Osteoblast (primary cell): ENCODE results near the gene RBPJL. TPM values are rescaled to one million over a fixed set of nuclear protein-coding genes. Genes with fewer than 3 reads are reported as not detected.
A peak's percentile ranks its signal among the peaks of the same experiment; 100 is the strongest.

Experiments
- DNase-seq: peaks from one replicate; pipeline ENCODE4 v3.0.0; 2011; ENCODE audit warnings: low spot score, mixed read lengths; ENCODE audit not compliant: insufficient read length; ENCODE audit errors: missing footprints
- H2AFZ ChIP-seq: 2 replicates; pipeline ENCODE4 v1.6.0; 2011; ENCODE audit warnings: mild to moderate bottlenecking, low read length
- H3K27ac ChIP-seq: 2 replicates; pipeline ENCODE4 v1.5.1; 2011; ENCODE audit warnings: mild to moderate bottlenecking, low read depth, low read length, moderate library complexity
- H3K27me3 ChIP-seq: 2 replicates; pipeline ENCODE4 v1.6.0; 2012; ENCODE audit warnings: mild to moderate bottlenecking, control low read depth, inconsistent platforms, low read length, moderate library complexity; ENCODE audit not compliant: insufficient read depth
- H3K36me3 ChIP-seq: 2 replicates; pipeline ENCODE4 v1.5.1; 2011; ENCODE audit warnings: mild to moderate bottlenecking, low read length, control low read depth, moderate library complexity; ENCODE audit not compliant: insufficient read depth
- H3K4me1 ChIP-seq: 2 replicates; pipeline ENCODE4 v1.5.1; 2011; ENCODE audit warnings: mild to moderate bottlenecking, low read length, control low read depth, moderate library complexity; ENCODE audit not compliant: insufficient read depth
- H3K4me2 ChIP-seq: 2 replicates; pipeline ENCODE4 v1.6.0; 2011; ENCODE audit warnings: mild to moderate bottlenecking, low read length; ENCODE audit not compliant: insufficient read depth
- H3K4me3 ChIP-seq: fragments of 200-600 bp; sonication (generic); 3 replicates; pipeline ENCODE4 v1.5.1; 2012; ENCODE audit warnings: mild to moderate bottlenecking, low read length, inconsistent platforms; ENCODE audit not compliant: insufficient read depth
- H3K79me2 ChIP-seq: 2 replicates; pipeline ENCODE4 v1.6.0; 2012; ENCODE audit warnings: mild to moderate bottlenecking, low read length, control low read depth, inconsistent platforms; ENCODE audit not compliant: insufficient read depth
- H3K9me3 ChIP-seq: 2 replicates; pipeline ENCODE4 v1.5.1; 2011; ENCODE audit warnings: low read depth, low read length, control low read depth
- H4K20me1 ChIP-seq: 2 replicates; pipeline ENCODE4 v1.6.0; 2012; ENCODE audit warnings: mild to moderate bottlenecking, low read length, control low read depth; ENCODE audit not compliant: insufficient read depth
- total RNA-seq: library from RNA; depleted of rRNA; stranded (reverse); fragments of >200 nt; gene quantifications from 2 replicates; pipeline ENCODE4 v1.2.3, GENCODE V29; 2012
- TF ChIP-seq, protein P1 (sequence below): IDR thresholded peaks from 2 replicates; pipeline ENCODE4 v1.5.1; 2011; ENCODE audit warnings: mild to moderate bottlenecking, low read depth, low read length, moderate library complexity; ENCODE audit errors: extremely low read depth

Gene RBPJL, protein sequence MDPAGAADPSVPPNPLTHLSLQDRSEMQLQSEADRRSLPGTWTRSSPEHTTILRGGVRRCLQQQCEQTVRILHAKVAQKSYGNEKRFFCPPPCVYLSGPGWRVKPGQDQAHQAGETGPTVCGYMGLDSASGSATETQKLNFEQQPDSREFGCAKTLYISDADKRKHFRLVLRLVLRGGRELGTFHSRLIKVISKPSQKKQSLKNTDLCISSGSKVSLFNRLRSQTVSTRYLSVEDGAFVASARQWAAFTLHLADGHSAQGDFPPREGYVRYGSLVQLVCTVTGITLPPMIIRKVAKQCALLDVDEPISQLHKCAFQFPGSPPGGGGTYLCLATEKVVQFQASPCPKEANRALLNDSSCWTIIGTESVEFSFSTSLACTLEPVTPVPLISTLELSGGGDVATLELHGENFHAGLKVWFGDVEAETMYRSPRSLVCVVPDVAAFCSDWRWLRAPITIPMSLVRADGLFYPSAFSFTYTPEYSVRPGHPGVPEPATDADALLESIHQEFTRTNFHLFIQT
- not detected in 2 replicates for total RNA-seq

DNA sequence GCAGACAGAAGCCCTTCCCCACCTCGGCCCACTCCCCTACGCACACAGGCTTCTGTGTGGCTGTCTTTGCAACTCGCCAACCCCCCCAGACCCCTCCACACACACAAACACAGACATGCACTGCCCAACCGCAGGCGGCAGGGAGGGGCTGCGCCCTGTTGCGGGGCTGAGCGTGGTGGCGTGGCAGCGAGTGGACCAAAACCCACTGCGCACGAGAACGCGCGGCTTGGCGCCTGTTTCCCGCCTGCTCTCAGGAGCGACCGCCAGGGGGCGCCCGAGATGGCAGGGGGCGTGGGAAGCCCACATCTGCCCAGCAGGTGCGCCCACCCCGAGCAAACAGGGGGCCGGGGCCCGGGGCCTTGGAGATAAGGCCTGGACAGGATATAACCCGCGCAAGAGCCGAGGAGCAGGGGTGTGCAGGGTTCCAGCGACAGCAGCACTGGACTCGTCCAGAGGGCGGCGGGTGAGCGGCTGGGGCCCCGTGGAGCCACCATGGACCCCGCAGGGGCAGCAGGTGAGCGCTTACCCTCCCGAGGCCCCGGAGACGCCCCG, at the start of gene RBPJL:
Gene RBPJL (plus strand): TSS at position 410 of the 552 bp plus-strand sequence. CDS start 83 bp downstream, at position 493.
- H3K4me2 ChIP-seq = no peak within 1 kb of the TSS
- H3K79me2 ChIP-seq = no peaks in the 10 kb centered on the region
- TF ChIP-seq, protein P1, sequence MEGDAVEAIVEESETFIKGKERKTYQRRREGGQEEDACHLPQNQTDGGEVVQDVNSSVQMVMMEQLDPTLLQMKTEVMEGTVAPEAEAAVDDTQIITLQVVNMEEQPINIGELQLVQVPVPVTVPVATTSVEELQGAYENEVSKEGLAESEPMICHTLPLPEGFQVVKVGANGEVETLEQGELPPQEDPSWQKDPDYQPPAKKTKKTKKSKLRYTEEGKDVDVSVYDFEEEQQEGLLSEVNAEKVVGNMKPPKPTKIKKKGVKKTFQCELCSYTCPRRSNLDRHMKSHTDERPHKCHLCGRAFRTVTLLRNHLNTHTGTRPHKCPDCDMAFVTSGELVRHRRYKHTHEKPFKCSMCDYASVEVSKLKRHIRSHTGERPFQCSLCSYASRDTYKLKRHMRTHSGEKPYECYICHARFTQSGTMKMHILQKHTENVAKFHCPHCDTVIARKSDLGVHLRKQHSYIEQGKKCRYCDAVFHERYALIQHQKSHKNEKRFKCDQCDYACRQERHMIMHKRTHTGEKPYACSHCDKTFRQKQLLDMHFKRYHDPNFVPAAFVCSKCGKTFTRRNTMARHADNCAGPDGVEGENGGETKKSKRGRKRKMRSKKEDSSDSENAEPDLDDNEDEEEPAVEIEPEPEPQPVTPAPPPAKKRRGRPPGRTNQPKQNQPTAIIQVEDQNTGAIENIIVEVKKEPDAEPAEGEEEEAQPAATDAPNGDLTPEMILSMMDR = peak; percentile 68
- no peaks in the 10 kb centered on the region for H3K36me3 ChIP-seq
- no peak within 1 kb of the TSS for H3K27ac ChIP-seq
- H3K27me3 ChIP-seq = peaks cover 25% of the 10 kb centered on the region
- DNase-seq = peak; percentile 93
- H4K20me1 ChIP-seq = no peaks in the 10 kb centered on the region
- no peaks in the 10 kb centered on the region for H3K9me3 ChIP-seq
- H3K4me1 ChIP-seq = no peaks in the 10 kb centered on the region
- no peak within 1 kb of the TSS for H3K4me3 ChIP-seq
- H2AFZ ChIP-seq = peak within 1 kb of the TSS; percentile 31

DNA sequence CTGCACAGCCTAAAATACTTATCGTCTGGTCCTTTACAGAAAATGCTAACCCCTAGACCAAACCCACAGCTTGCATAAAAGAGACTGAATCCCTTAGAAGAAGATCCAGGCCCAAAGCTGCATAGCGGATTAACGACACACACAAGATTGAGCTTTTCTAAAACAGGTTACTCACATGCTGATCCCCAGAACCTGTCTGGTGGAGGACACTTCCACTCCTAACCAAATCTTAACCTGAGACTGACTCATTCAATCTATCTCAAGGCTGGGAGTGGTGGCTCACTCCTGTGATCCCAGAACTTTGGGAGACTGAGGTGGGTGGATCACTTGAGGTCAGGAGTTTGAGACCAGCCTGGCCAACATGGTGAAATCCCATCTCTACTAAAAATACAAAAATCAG, 49.5 kb upstream of the RBPJL start:
- Histone ChIP-seq H3K4me1 (peaks cover 5% of the 10 kb centered on the region), H3K27me3 (peaks cover 29% of the 10 kb centered on the region), H3K36me3 (no peaks in the 10 kb centered on the region), H3K27ac (no peak overlapping the region), H2AFZ (no peak overlapping the region), H3K79me2 (no peaks in the 10 kb centered on the region), H4K20me1 (no peaks in the 10 kb centered on the region), H3K9me3 (no peaks in the 10 kb centered on the region), H3K4me2 (no peak overlapping the region), H3K4me3 (no peak overlapping the region)
- DNase-seq = no peak
- TF ChIP-seq, protein P1 = no peak

DNA sequence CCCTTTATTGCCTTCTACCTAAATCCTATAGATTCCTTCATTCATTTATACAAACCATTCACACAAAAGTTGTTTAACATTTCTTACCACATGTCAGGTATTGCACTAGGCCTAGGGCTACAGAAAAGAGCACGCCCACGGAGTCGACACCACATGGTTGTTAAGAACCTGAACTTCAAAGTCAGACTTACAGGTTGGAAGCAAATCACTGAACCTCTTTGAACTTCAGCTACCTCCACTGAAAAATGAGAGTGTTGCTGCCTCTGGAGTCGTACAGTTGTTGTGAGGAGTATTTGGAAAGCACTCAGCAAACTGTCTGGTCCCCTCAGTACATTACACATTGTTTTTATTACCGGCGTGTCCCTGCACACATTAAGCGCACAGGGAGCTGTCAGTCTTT, 48.9 kb upstream of the RBPJL start:
- no peaks in the 10 kb centered on the region for H3K9me3 ChIP-seq
- peaks cover 5% of the 10 kb centered on the region for H3K4me1 ChIP-seq
- H3K4me2 ChIP-seq = no peak overlapping the region
- H3K4me3 ChIP-seq = no peak overlapping the region
- no peak for DNase-seq
- TF ChIP-seq, protein P1 = no peak
- no peaks in the 10 kb centered on the region for H4K20me1 ChIP-seq
- no peaks in the 10 kb centered on the region for H3K79me2 ChIP-seq
- no peak overlapping the region for H3K27ac ChIP-seq
- H3K27me3 ChIP-seq = peaks cover 30% of the 10 kb centered on the region
- no peak overlapping the region for H2AFZ ChIP-seq
- no peaks in the 10 kb centered on the region for H3K36me3 ChIP-seq

DNA sequence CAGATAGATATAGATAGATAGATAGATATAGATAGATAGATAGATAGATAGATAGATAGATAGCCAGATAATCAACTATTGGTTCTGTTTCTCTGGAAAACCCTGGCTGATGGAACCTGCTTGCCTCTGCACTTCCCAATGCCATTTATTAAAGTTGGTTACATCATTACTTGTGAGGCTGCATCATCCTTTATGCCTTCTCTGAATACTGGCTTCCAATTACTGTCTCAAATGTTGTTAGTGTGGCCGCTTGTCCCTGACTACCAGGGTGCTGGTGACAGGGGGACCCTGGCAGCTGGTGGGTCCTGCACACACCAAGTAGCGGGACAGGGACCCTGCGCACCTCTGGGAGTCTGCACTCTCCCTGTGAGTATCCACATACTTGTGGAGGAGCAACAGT, 48.4 kb upstream of the RBPJL start:
- Histone ChIP-seq H4K20me1 (no peaks in the 10 kb centered on the region), H3K27me3 (peaks cover 27% of the 10 kb centered on the region), H3K27ac (no peak overlapping the region), H3K36me3 (no peaks in the 10 kb centered on the region), H3K4me2 (no peak overlapping the region), H3K79me2 (no peaks in the 10 kb centered on the region), H3K4me3 (no peak overlapping the region), H2AFZ (no peak overlapping the region), H3K4me1 (peaks cover 5% of the 10 kb centered on the region), H3K9me3 (no peaks in the 10 kb centered on the region)
- no peak for DNase-seq
- TF ChIP-seq, protein P1 = no peak
